ENCODE measurements around the gene TCF4. TPM values are rescaled to one million over a fixed set of nuclear protein-coding genes. Genes with fewer than 3 reads are reported as not detected.

The TCF4 gene
- total and polyA plus RNA-seq, 2 experiments from 2014 or later: 77.7 to 89.2 TPM

- peaks cover 8% of the 10 kb centered on the region for H3K4me1 Mint-ChIP-seq
- ATAC-seq (no peak), DNase-seq (ENCODE audit: low spot score) (no peak)
- H3K27me3 Mint-ChIP-seq (ENCODE audit: insufficient read depth, low read depth, poor library complexity): no peaks in the 10 kb centered on the region
- peaks cover 11% of the 10 kb centered on the region; the same call in 1 of the 2 replicates for H3K4me1 ChIP-seq (ENCODE audit: insufficient read depth)
- H3K27ac ChIP-seq (ENCODE audit: low read depth): no peak overlapping the region
- H3K4me2 ChIP-seq: no peak overlapping the region
- no peak overlapping the region for H2AFZ ChIP-seq
- H3K4me3 Mint-ChIP-seq: no peak overlapping the region
- no peaks in the 10 kb centered on the region for H3K27me3 ChIP-seq (ENCODE audit: insufficient read depth)
- no peak overlapping the region for H3K27ac Mint-ChIP-seq
- no peak for TF ChIP-seq POLR2AphosphoS5 (IDR thresholded peaks at IDR 0.05; ENCODE audit: low read depth)
- no peak for TF ChIP-seq JUNB (IDR thresholded peaks at IDR 0.05; ENCODE audit: unreplicated experiment)
- no peak for TF ChIP-seq EZH2 (IDR thresholded peaks at IDR 0.05; ENCODE audit: low read depth, unreplicated experiment)
- TF ChIP-seq NANOG (IDR thresholded peaks at IDR 0.05; ENCODE audit: borderline replicate concordance): no peak
- no peak for TF ChIP-seq ZNF462 (CRISPR knock-in tag; IDR thresholded peaks at IDR 0.05)
- no peak for TF ChIP-seq CREB1 (CRISPR knock-in tag; IDR thresholded peaks at IDR 0.05; ENCODE audit: low read depth)
- no peak for TF ChIP-seq ZNF114 (CRISPR knock-in tag; IDR thresholded peaks at IDR 0.05)
- TF ChIP-seq CTCF (conservative IDR thresholded peaks at IDR 0.05; ENCODE audit: low read depth in 2 of 2): no peak
- TF ChIP-seq STAT1 (IDR thresholded peaks at IDR 0.05; ENCODE audit: unreplicated experiment): no peak
- TF ChIP-seq EZH2phosphoT487 (IDR thresholded peaks at IDR 0.05; ENCODE audit: unreplicated experiment): no peak
- TF ChIP-seq ZNF331 (CRISPR knock-in tag; IDR thresholded peaks at IDR 0.05; ENCODE audit: low read depth): no peak
- TF ChIP-seq REST (IDR thresholded peaks at IDR 0.05; ENCODE audit: unreplicated experiment): no peak
- no peaks in the 10 kb centered on the region for H3F3A ChIP-seq (replicated peaks; ENCODE audit: low read depth)
- H3K4me3 ChIP-seq: no peak overlapping the region
- H3K36me3 ChIP-seq (ENCODE audit: insufficient read depth): no peaks in the 10 kb centered on the region
- H3K9me2 ChIP-seq (ENCODE audit: insufficient read depth): no peaks in the 10 kb centered on the region
- no peaks in the 10 kb centered on the region for H3K9me3 Mint-ChIP-seq
- H3K36me3 Mint-ChIP-seq (ENCODE audit: low read depth): peaks cover 4% of the 10 kb centered on the region; the same call in 2 of the 3 replicates
- no peaks in the 10 kb centered on the region for H4K20me1 ChIP-seq (replicated peaks; ENCODE audit: insufficient read depth)
- no peaks in the 10 kb centered on the region for H3K79me2 ChIP-seq (replicated peaks; ENCODE audit: insufficient read depth)
Measured at GRCh38 chr18:55244546-55244945, 343.4 kb downstream of the TCF4 start.

All from GM23338 (cell line).